SH-SY5Y (cell line): Measurements from ENCODE around the gene HM13.

Experiments used
- GATA2 ChIP-seq: IDR thresholded peaks from 2 replicates; pipeline ENCODE4 v1.6.1; 2011; ENCODE audit warnings: mild to moderate bottlenecking, low read depth, low read length
- GATA3 ChIP-seq: IDR thresholded peaks from 2 replicates; pipeline ENCODE4 v1.6.1; 2011; ENCODE audit warnings: low read depth, mild to moderate bottlenecking, low read length, moderate library complexity

- TF ChIP-seq GATA2 (no peak), GATA3 (no peak)
These were observed 63.0 kb downstream of the HM13 start for GRCh38 chr20:31577194-31577593.
